ENCODE results near the gene NCR1.
"Not testable (repeated sequence)": the region's sequence is repeated elsewhere in the genome, so short reads cannot be mapped to it uniquely, and the experiment has no call there.

Gene NCR1

GRCh38 chr19:54928299-54928698, 22.4 kb downstream of the NCR1 start:
- no peak overlapping the region for H3K4me2 ChIP-seq (ENCODE audit: low read depth, low read length, poor library complexity, severe bottlenecking)
- no peak overlapping the region for H2AFZ ChIP-seq (ENCODE audit: low read length)
- peaks cover 6% of the 10 kb centered on the region; the same call in 1 of the 2 replicates for H3K9me3 ChIP-seq (ENCODE audit: insufficient read depth, low read depth, low read length)
- H3K4me1 ChIP-seq (ENCODE audit: insufficient read depth, low read length, poor library complexity, severe bottlenecking) = no peaks in the 10 kb centered on the region
- no peak overlapping the region for H3K9ac ChIP-seq (ENCODE audit: low read depth, low read length, poor library complexity, severe bottlenecking)
- TF ChIP-seq CTCF (conservative IDR thresholded peaks at IDR 0.05; ENCODE audit: low read length) = no peak
- no peaks in the 10 kb centered on the region for H3K9me2 ChIP-seq (replicated peaks; ENCODE audit: low read depth, low read length)
- no peak overlapping the region for H3K4me3 ChIP-seq (ENCODE audit: low read length, poor library complexity, severe bottlenecking)
- H3K27me3 ChIP-seq (ENCODE audit: insufficient read depth, low read length, poor library complexity, severe bottlenecking) = no peaks in the 10 kb centered on the region
- no peaks in the 10 kb centered on the region for H3F3A ChIP-seq (ENCODE audit: low read depth)
- no peaks in the 10 kb centered on the region for H3K79me2 ChIP-seq (ENCODE audit: insufficient read depth, low read length)
- no peaks in the 10 kb centered on the region for H4K20me1 ChIP-seq (ENCODE audit: insufficient read depth, low read length, poor library complexity, severe bottlenecking)
- no peaks in the 10 kb centered on the region for H3K36me3 ChIP-seq (ENCODE audit: insufficient read depth, low read length)

- H3K9me2 ChIP-seq (replicated peaks; ENCODE audit: low read depth, low read length) = no peaks in the 10 kb centered on the region
- TF ChIP-seq EZH2phosphoT487 (IDR thresholded peaks at IDR 0.05; ENCODE audit: borderline replicate concordance) (no peak), CTCF (conservative IDR thresholded peaks at IDR 0.05; ENCODE audit: low read length) (no peak)
These were observed 32.0 kb downstream of the NCR1 start for GRCh38 chr19:54937926-54938325.

GRCh38 chr19:54938906-54939305, 33.0 kb downstream of the NCR1 start:
- TF ChIP-seq CTCF (conservative IDR thresholded peaks at IDR 0.05; ENCODE audit: low read length) (no peak), EZH2phosphoT487 (IDR thresholded peaks at IDR 0.05; ENCODE audit: borderline replicate concordance) (no peak)
- Histone ChIP-seq H3K79me2 (ENCODE audit: insufficient read depth, low read length) (no peaks in the 10 kb centered on the region), H3K27me3 (ENCODE audit: insufficient read depth, low read length, poor library complexity, severe bottlenecking) (no peaks in the 10 kb centered on the region), H3K9me2 (replicated peaks; ENCODE audit: low read depth, low read length) (no peaks in the 10 kb centered on the region), H3K4me1 (ENCODE audit: insufficient read depth, low read length, poor library complexity, severe bottlenecking) (peaks cover 9% of the 10 kb centered on the region), H2AFZ (ENCODE audit: low read length) (no peak overlapping the region), H3F3A (ENCODE audit: low read depth) (no peaks in the 10 kb centered on the region), H3K36me3 (ENCODE audit: insufficient read depth, low read length) (no peaks in the 10 kb centered on the region), H4K20me1 (ENCODE audit: insufficient read depth, low read length, poor library complexity, severe bottlenecking) (no peaks in the 10 kb centered on the region), H3K4me2 (ENCODE audit: low read depth, low read length, poor library complexity, severe bottlenecking) (no peak overlapping the region), H3K4me3 (ENCODE audit: low read length, poor library complexity, severe bottlenecking) (no peak overlapping the region), H3K9me3 (ENCODE audit: insufficient read depth, low read depth, low read length) (no peaks in the 10 kb centered on the region), H3K9ac (ENCODE audit: low read depth, low read length, poor library complexity, severe bottlenecking) (no peak overlapping the region)

More at GRCh38 chr19:54937926-54938325, 32.0 kb downstream of the NCR1 start:
- no peaks in the 10 kb centered on the region for H3K36me3 ChIP-seq (ENCODE audit: insufficient read depth, low read length)
- no peaks in the 10 kb centered on the region for H3K27me3 ChIP-seq (ENCODE audit: insufficient read depth, low read length, poor library complexity, severe bottlenecking)
- H3K9me3 ChIP-seq (ENCODE audit: insufficient read depth, low read depth, low read length) = no peaks in the 10 kb centered on the region
- H3K9ac ChIP-seq (ENCODE audit: low read depth, low read length, poor library complexity, severe bottlenecking) = no peak overlapping the region
- H3K79me2 ChIP-seq (ENCODE audit: insufficient read depth, low read length) = no peaks in the 10 kb centered on the region
- no peak overlapping the region for H3K4me3 ChIP-seq (ENCODE audit: low read length, poor library complexity, severe bottlenecking)
- H4K20me1 ChIP-seq (ENCODE audit: insufficient read depth, low read length, poor library complexity, severe bottlenecking) = no peaks in the 10 kb centered on the region
- no peaks in the 10 kb centered on the region for H3F3A ChIP-seq (ENCODE audit: low read depth)
- peaks cover 9% of the 10 kb centered on the region for H3K4me1 ChIP-seq (ENCODE audit: insufficient read depth, low read length, poor library complexity, severe bottlenecking)
- H2AFZ ChIP-seq (ENCODE audit: low read length) = no peak overlapping the region
- no peak overlapping the region for H3K4me2 ChIP-seq (ENCODE audit: low read depth, low read length, poor library complexity, severe bottlenecking)

- H2AFZ ChIP-seq (ENCODE audit: low read length); H3K36me3 ChIP-seq (ENCODE audit: insufficient read depth, low read length); H4K20me1 ChIP-seq (ENCODE audit: insufficient read depth, low read length, poor library complexity, severe bottlenecking); H3F3A ChIP-seq (ENCODE audit: low read depth); H3K9ac ChIP-seq (ENCODE audit: low read depth, low read length, poor library complexity, severe bottlenecking); H3K9me2 ChIP-seq (replicated peaks; ENCODE audit: low read depth, low read length); H3K9me3 ChIP-seq (ENCODE audit: insufficient read depth, low read depth, low read length); H3K4me2 ChIP-seq (ENCODE audit: low read depth, low read length, poor library complexity, severe bottlenecking); H3K4me1 ChIP-seq (ENCODE audit: insufficient read depth, low read length, poor library complexity, severe bottlenecking); H3K4me3 ChIP-seq (ENCODE audit: low read length, poor library complexity, severe bottlenecking); H3K27me3 ChIP-seq (ENCODE audit: insufficient read depth, low read length, poor library complexity, severe bottlenecking); H3K79me2 ChIP-seq (ENCODE audit: insufficient read depth, low read length): not testable (repeated sequence)
These were observed 33.6 kb downstream of the NCR1 start for GRCh38 chr19:54939538-54939937.

GRCh38 chr19:54943772-54944361, 37.9 kb downstream of the NCR1 start:
- not testable (repeated sequence) for H3K4me2 ChIP-seq (ENCODE audit: low read depth, low read length, poor library complexity, severe bottlenecking); H3K9me2 ChIP-seq (replicated peaks; ENCODE audit: low read depth, low read length); H3K4me1 ChIP-seq (ENCODE audit: insufficient read depth, low read length, poor library complexity, severe bottlenecking); H3K9me3 ChIP-seq (ENCODE audit: insufficient read depth, low read depth, low read length); H3K4me3 ChIP-seq (ENCODE audit: low read length, poor library complexity, severe bottlenecking); H3K27me3 ChIP-seq (ENCODE audit: insufficient read depth, low read length, poor library complexity, severe bottlenecking); H3F3A ChIP-seq (ENCODE audit: low read depth); H4K20me1 ChIP-seq (ENCODE audit: insufficient read depth, low read length, poor library complexity, severe bottlenecking); H3K9ac ChIP-seq (ENCODE audit: low read depth, low read length, poor library complexity, severe bottlenecking); H3K36me3 ChIP-seq (ENCODE audit: insufficient read depth, low read length); H3K79me2 ChIP-seq (ENCODE audit: insufficient read depth, low read length)
- peak overlapping the region; percentile 15; the same call in 1 of the 2 replicates for H2AFZ ChIP-seq (ENCODE audit: low read length)
